Measurements from ENCODE around the gene TSPAN18. TPM values are rescaled to one million over a fixed set of nuclear protein-coding genes. Genes with fewer than 3 reads are reported as not detected.

TSPAN18 gene
- total RNA-seq, 4 donors from 2014 or later = 2.1 to 9.1 (median 2.5) TPM

DNA sequence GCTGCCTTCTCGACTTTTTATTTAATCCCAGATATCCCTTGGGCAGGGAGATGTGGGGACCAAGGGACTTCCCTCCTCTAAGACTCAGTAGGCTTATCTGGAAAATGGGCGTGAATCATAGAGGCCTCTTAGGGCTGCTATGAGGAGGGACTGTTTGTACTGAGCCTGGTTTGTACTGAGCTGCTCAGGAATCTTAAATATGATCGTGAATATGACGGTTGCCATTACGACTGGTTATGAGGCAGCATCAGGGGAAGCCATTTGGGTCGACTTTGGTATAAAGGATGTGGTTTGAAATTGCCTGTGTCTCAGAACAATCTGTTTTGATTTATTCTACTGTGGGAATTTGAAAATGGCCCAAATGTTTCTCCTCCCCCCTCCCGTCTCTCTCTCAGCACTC is 20.6 kb downstream of the TSPAN18 start:
- Histone ChIP-seq H3K4me3 (no peak overlapping the region), H3K4me1 (peaks cover 0 to 6% of the 10 kb centered on the region in 2 donors), H3K9me3 (no peaks in the 10 kb centered on the region), H3K36me3 (no peaks in the 10 kb centered on the region), H3K27me3 (no peaks in the 10 kb centered on the region), H3K27ac (no peak overlapping the region)
- DNase-seq = no peak
- in situ Hi-C loops (cut with MboI; ENCODE audit: low sequenced_read_pairs in 4 of 4) (no loop called here), intact Hi-C loops (cut with DNase I; ENCODE audit: low total_unique reads) (no loop called here)
- no peak for ATAC-seq
- no peak for TF ChIP-seq POLR2A (IDR thresholded peaks at IDR 0.05)
- TF ChIP-seq, protein P1, sequence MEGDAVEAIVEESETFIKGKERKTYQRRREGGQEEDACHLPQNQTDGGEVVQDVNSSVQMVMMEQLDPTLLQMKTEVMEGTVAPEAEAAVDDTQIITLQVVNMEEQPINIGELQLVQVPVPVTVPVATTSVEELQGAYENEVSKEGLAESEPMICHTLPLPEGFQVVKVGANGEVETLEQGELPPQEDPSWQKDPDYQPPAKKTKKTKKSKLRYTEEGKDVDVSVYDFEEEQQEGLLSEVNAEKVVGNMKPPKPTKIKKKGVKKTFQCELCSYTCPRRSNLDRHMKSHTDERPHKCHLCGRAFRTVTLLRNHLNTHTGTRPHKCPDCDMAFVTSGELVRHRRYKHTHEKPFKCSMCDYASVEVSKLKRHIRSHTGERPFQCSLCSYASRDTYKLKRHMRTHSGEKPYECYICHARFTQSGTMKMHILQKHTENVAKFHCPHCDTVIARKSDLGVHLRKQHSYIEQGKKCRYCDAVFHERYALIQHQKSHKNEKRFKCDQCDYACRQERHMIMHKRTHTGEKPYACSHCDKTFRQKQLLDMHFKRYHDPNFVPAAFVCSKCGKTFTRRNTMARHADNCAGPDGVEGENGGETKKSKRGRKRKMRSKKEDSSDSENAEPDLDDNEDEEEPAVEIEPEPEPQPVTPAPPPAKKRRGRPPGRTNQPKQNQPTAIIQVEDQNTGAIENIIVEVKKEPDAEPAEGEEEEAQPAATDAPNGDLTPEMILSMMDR (IDR thresholded peaks at IDR 0.05 in 4 of 5, conservative IDR thresholded peaks at IDR 0.05 in 1 of 5) = no peak

DNA sequence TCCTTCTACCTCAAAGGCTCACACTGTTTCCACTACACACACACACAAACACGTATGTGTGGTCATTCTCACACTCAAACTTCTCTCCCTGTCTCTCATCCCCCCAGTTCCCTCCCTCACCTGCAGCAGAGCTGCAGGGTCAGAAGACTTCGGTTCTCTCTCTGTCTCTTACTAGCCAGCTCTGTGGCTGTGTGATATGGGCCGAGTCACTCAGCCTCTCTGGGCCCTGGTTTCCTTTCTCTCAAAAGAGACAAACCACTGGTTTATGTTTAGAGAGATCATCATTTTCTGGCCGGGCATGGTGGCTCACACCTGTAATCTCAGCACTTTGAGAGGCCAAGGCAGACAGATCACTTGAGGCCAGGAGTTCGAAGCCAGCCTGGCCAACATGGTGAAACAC is 21.1 kb downstream of the TSPAN18 start:
- ATAC-seq (no peak), DNase-seq (no peak)
- Histone ChIP-seq H3K36me3 (no peaks in the 10 kb centered on the region), H3K27ac (no peak overlapping the region), H3K9me3 (no peaks in the 10 kb centered on the region), H3K27me3 (no peaks in the 10 kb centered on the region), H3K4me3 (no peak overlapping the region), H3K4me1 (peaks cover 0 to 6% of the 10 kb centered on the region in 2 donors)
- intact Hi-C loops (cut with DNase I; ENCODE audit: low total_unique reads) (no loop called here), in situ Hi-C loops (cut with MboI; ENCODE audit: low sequenced_read_pairs in 4 of 4) (no loop called here)
- no peak for TF ChIP-seq POLR2A (IDR thresholded peaks at IDR 0.05)
- TF ChIP-seq, protein P1 (IDR thresholded peaks at IDR 0.05 in 4 of 5, conservative IDR thresholded peaks at IDR 0.05 in 1 of 5) = no peak

DNA sequence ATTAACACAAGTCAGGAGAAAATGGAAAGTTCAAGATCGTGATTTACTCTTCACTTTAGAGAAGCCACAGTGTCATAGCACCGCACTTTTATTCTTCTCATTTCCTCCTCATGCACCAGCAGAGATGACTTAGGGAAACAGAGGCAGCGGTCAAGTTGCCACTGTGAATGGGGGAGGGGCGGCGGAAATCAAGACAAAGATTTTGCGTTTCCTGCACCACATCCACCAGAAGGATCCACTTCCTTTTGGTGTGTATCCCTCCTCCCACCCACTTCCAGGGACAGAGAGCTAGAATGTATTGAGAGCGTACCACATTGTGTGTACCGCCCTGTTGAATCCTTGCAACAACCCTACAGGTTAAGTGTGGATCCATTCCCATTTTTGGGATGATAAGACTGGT is 21.8 kb downstream of the TSPAN18 start:
- Histone ChIP-seq H3K36me3 (no peaks in the 10 kb centered on the region), H3K27ac (no peak overlapping the region), H3K27me3 (no peaks in the 10 kb centered on the region), H3K9me3 (no peaks in the 10 kb centered on the region), H3K4me3 (no peak overlapping the region), H3K4me1 (peaks cover 0 to 6% of the 10 kb centered on the region in 2 donors)
- in situ Hi-C loops (cut with MboI; ENCODE audit: low sequenced_read_pairs in 4 of 4) = no loop called here
- ATAC-seq (no peak), DNase-seq (no peak)
- TF ChIP-seq, protein P1 (IDR thresholded peaks at IDR 0.05 in 4 of 5, conservative IDR thresholded peaks at IDR 0.05 in 1 of 5) = no peak
- TF ChIP-seq POLR2A (IDR thresholded peaks at IDR 0.05) = no peak
- intact Hi-C loops (cut with DNase I; ENCODE audit: low total_unique reads) = no loop called here

DNA sequence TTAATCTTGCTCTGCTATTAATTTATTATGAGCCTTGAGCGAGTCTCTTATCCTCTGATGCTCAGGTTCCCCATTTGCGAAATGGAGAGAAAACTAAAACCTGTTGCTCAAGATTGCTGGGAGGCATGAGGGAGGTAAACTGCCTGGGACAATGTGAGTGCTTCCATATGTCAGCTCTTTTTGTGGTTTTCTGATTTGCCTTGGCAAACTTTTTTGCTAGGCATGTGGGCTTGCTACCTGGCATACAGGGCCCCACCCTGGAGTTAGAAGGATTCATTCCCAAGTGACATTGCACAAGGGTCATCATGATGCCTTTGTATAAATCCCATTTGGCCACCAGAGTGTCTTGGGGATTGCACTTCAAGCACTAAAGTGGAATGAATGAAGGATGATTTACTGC is 22.4 kb downstream of the TSPAN18 start:
- Histone ChIP-seq H3K27ac (no peak overlapping the region), H3K9me3 (no peaks in the 10 kb centered on the region), H3K27me3 (no peaks in the 10 kb centered on the region), H3K4me3 (no peak overlapping the region), H3K4me1 (peaks cover 0 to 6% of the 10 kb centered on the region in 2 donors), H3K36me3 (no peaks in the 10 kb centered on the region)
- intact Hi-C loops (cut with DNase I; ENCODE audit: low total_unique reads) (no loop called here), in situ Hi-C loops (cut with MboI; ENCODE audit: low sequenced_read_pairs in 4 of 4) (no loop called here)
- no peak for DNase-seq
- TF ChIP-seq, protein P1 (IDR thresholded peaks at IDR 0.05 in 4 of 5, conservative IDR thresholded peaks at IDR 0.05 in 1 of 5) = no peak
- TF ChIP-seq POLR2A (IDR thresholded peaks at IDR 0.05) = no peak
- no peak for ATAC-seq

Data from gastrocnemius medialis (tissue), 4 donors.